Suppressor macrophage treated with lipopolysaccharide for 1 hour (primary cell): ENCODE measurements around the gene RGS7.
"Not testable (repeated sequence)": the region's sequence is repeated elsewhere in the genome, so short reads cannot be mapped to it uniquely, and the experiment has no call there.

Experiments
- DNase-seq, 3 donors: peaks; one replicate each; pipeline ENCODE4 v3.0.0-alpha.2; 2020 to 2022

RGS7 gene

DNA sequence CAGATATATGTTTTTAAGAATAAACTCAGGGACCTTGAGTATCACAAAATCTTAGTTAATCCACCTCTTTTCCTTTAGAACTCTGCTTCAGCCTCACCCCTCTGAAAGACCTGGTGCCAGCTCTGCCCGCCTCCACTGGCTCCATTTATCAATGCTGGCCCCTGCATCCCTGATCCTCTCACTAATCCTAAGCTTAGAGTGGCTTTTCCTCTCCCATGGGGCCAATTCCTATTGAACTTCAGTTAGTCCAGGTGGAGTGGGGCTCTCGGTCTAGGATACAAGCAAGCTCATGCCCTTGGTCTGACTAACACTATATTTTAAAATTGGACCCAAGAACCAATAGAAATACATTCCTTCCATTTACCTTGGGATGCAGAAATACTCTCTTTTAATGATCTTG is 87.0 kb downstream of the RGS7 start:
- no peak for DNase-seq

DNA sequence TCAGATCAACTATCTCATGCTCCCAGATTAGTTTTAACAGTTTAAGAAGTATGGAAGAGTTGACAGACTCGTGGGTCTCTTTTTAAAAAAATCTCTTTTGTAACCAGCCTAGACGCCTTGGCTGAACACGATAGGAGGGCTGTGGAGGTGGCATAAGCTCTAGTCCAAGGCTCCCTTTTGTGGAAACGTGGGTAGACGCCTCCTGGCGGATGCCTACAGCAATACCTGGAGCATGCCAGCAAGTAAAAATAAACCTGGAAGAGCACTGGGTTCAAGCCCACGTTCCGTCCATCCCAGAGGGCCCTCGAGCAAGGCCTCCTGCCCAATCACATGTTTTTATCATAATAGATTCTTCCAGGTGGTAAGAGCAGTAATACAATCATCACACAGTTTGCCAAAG is 87.9 kb downstream of the RGS7 start:
- DNase-seq = no peak

DNA sequence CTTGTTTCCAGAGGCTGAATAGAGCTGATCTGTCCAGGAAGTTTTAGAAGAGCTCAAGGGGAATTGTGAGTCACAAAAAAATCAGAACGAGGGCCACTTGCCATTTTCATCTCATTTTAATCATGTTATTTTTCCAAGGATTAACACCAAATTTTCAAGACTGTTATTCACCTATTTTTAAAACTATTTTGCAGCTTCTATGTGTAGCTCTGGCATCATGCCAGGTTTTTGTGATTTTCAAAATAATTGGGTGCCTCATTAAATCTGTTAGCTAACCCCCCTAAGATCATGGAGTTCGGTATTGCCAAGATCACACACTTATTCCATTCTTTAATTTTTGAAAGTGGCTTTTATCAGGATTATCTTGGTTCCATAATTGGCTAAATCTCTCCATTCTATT is 90.9 kb downstream of the RGS7 start:
- DNase-seq = no peak

DNA sequence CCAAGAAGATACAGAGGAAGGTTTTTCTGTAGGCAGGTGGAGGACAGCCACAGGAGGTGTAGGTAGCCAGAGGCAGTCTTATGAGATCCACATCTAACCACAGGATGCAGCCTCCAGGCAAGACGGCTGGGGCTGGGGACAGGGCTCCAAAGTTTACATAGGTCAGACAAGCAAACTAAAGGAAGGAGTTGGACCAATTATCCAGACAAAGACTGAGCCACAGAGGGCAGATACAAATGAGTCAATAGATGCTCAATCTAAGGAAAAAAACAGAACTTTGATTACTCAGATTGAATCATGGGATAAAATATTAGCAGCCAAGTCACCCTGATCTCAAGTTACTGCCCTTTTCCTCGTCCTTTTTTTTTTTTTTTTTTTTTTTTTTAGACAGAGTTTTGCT is 91.6 kb downstream of the RGS7 start:
- no peak for DNase-seq

DNA sequence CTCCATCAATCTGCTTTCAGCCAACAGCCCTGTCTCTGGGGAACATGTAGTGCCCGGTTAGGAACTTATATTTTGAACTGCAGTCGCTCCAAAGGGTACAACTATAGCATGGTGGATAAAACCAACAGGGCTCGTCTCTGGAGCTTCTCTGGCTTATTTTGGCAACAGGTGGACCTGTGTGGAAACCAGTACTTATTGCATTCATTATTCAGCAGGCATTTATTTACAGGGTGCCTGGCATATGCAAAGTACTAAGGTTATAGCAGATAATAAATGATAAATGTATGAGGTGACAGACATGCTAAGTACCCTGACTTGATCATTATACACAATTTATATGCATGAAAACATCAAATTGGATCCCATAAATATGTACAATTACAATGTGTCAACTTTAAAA is 93.7 kb downstream of the RGS7 start:
- DNase-seq = no peak

DNA sequence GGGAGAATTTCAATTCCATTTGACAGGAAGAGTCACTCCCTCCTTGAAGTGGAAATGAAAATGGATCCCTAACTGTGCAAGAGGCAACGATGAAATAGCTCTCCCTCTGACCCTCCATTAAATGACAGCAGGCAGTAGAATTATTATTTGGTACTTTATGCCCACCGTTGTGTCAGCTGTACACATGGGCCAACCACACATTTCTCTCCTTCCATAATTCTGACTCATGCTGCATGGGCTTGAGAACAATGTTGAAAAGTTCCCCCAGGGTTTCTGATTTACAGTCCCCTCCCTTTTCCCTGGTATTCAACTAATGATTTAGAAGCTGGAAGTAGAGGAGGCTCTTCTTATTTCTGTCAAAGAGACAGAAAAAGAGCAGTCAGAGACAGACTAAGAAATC is 103.5 kb downstream of the RGS7 start:
- DNase-seq = no peak

DNA sequence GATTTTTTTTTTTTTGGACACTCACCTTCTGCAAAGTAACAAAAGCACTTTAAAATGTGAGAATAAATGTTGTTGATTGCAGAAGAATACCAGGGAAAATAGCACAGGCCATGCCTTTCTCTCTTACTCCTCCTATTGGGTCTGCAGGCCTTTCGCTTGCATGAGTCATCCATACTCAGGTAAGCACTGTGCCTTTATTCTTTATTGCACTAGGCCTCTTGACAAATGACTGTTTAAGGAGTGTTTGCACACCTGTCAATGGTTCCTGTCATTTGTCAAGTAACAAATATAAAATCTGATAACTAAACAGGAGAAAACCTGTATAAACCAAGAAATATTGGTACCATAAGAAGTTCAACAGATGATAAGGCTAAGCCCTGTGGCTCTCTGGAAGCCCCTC is 106.5 kb downstream of the RGS7 start:
- no peak for DNase-seq

DNA sequence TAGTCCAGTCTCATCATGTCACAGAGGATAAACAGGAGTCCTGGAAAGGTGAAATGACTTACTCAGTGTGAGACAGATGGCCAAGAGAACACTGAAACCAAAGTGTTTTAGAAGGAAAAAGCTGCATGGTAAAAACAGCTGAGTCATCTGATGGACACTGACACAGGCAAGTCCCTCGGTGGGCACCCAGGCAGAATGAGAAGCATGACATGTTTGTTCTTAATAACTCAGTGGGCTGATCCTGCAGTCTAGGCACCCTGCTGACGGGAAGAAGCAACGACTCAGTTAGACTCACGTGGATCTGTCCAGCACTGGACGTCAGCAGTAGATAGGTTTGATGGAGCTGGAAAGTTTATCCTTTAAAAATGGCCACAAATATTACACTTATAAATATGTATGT is 116.9 kb downstream of the RGS7 start:
- DNase-seq = no peak

DNA sequence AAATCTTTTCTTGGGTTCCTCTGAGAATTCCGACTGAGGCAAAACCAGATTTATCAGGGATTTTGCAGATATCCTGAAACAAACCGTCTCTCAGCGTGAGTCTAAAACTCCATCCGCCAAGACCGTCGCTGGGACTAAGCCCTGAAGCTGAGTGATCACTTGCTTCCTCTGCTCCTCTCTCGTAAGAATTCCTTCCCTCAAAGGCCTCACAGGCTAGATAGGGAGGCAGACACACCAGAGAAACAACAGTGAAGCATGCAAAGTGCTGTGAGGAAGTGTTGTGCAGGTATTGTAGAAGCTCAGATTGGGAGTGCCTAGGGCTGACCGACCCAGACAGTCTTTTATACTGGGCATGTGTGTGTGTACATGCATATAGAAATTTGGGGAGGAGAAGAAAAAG is 119.1 kb downstream of the RGS7 start:
- no peak for DNase-seq

DNA sequence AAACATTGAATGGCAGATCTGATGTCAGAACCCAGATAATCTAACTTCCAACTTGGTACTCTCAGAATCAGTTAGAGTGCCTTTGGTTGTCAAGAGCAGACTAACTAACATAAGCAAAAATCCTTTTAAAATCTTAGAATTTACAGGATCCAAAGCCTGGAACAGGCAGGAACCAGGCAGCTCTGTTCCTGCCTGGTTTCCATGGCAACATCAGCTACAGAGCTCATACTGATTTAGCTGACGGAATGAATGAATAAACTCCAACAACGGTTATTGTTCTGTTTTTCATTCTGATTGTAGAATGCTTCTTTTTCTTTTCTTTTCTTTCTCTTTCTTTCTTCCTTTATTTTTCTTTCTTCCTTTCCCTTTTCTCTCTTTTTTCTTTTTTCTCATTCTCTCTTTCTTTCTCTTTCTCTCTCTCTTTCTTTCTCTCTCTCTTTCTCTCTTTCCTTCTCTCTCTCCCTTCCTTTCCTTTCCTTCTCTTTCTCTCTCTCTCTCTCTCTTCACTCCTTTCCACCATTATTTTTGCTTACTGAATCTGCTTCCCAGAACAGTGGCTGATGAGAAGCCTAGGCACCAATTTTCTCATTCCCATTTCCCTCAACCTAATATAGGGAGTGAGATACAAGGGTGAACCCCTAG is 121.6 kb downstream of the RGS7 start:
- DNase-seq = no peak

DNA sequence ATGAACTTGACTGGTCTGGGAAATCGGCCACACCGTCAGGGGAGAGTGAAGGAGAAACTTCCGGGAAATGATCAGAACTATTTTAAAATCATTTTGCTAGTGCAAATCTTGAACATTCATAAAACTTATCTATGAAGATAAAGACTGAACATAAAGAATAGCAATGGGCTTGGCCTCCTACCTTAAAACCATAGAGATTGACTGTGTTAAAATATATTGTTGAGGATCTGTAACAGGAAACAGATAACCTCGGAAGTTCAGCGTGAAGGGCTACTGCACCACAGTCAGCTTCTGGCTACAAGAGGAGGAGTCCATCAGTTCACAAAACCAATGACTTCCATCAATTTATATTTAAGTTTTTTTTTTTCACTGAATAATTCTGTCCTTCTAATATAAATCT is 127.3 kb downstream of the RGS7 start:
- DNase-seq = no peak

DNA sequence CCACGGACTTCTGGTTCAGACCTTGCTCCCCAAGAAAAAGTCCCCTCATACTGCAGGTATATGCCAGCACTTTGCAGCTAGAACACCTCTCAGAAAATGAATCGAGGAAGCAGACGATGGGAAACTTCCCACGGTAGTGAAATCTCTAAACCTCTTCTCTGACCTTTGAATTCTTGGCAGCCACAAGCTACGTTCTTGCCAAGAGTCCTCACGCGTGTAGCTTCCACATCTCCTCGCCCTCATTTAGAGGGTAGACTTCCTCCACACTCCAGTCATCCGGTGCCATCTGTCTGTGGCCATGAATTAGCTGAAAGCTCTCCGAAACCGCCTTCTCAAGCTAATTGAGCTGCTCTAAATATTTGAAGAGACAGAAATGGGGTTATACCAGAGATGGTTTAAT is 127.8 kb downstream of the RGS7 start:
- no peak for DNase-seq

DNA sequence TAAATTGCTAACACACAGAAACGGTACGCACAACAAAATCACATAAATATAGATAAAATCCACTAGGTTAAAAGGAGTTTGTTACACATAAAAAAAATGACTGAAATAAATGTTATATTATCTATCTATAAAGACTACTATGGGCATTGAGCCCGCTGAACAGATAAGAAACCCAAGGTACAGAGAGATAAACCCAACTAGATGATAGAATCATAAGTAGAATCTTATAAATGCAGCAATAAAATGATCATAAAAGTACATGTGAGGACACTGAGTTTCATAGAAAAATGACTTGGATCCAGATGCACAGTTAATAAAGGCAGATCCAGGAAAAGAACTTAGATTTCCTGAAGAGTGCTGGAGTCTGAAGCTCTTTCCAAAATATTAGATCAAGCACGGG is 128.7 kb downstream of the RGS7 start:
- DNase-seq = no peak

DNA sequence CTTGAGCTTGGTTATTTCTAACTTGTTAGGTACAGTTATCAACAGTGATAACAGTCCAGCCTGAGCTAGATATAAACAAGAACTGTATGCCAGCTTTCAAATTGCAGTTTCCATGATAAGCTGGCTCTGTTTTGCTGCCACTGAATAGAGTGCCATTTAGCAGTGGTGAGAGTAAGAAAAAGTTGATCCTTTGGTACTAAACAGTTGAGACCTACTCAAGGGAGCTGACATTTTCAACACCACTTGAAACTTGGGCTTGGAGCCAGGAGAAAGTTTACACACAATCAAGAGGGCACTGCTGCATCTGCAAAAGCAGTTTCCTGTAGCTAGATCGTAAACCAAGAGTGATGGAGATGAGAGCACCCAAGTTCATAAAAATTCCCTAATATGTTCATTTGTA is 131.3 kb downstream of the RGS7 start:
- no peak for DNase-seq

DNA sequence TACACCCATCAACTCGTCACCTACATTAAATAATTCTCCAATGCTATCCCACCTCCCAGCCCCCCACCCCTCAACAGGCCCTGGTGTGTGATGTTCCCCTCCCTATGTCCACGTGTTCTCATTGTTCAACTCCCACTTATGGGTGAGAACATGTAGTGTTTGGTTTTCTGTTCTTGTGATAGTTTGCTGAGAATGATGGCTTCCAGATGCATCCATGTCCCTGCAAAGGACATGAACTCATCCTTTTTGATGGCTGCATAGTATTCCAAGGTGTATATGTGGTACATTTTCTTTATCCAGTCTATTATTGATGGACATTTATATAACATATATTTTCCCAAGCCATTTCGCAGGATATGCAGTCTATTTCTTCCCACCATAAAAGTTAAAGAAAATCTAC is 132.8 kb downstream of the RGS7 start:
- not testable (repeated sequence) for DNase-seq

DNA sequence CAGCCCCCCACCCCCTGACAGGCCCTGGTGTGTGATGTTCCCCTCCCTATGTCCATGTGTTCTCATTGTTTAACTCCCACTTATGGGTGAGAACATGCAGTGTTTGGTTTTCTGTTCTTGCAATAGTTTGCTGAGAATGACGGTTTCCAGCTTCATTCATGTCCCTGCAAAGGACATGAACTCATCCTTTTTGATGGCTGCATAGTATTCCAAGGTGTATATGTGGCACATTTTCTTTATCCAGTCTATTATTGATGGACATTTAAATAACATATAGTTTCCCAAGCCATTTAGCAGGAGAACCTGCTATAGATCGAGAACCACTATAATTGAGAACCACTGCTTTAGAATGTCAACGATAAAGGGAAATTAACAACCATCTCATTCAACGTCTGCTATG is 134.2 kb downstream of the RGS7 start:
- not testable (repeated sequence) for DNase-seq

DNA sequence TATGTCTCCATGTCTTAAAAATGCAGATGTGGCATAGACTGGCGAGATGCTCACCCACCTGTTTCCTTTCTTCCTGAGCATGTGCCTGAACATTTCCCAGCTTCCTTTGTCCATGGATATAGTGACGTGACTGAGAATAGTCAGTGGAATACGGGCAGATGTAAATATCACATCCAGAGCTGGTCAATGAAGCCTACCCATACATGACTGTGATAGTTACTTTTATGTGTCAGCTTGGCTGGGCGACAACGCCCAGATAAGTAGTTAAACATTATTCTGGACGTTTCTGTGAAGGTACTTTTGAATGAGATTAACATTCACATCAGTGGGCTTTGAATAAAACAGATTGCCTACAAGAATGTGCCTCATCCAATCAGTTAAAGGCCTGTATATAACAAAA is 135.7 kb downstream of the RGS7 start:
- no peak for DNase-seq

DNA sequence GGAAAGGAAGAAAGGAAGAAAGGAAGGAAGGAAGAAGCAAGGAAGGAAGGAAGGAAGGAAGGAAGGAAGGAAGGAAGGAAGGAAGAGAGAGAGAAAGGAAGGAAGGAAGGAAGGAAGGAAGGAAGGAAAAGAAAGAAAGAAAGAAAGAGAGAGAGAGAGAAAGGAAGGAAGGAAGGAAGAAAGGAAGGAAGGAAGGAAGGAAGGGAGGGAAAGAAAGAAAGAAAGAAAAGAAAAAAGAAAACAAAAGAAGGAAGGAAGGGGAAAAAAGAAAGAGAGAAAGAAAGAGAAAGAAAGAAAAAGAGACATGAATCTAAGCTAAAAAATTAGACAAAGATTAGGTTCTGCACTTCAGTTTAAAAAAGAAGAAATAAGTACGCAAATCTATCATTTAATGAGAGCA is 136.1 kb downstream of the RGS7 start:
- not testable (repeated sequence) for DNase-seq

DNA sequence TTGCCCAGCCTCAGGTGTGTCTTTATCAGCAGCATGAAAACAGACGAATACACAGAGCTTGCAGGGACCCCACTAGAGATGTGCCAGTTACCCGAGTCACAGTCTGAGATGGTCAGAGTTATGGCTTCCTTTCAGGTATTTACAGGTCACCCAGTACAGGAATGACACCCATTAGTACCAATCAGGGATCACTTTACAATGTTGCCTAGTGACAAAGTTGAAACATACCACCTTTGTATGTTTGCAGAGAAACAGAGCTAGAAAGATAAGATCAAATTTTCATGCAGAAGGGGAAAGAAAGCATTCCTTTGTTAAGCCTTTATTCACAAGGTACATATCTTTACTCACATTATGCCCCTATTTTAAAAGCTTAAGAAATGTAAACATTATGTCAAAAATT is 137.6 kb downstream of the RGS7 start:
- DNase-seq = no peak

DNA sequence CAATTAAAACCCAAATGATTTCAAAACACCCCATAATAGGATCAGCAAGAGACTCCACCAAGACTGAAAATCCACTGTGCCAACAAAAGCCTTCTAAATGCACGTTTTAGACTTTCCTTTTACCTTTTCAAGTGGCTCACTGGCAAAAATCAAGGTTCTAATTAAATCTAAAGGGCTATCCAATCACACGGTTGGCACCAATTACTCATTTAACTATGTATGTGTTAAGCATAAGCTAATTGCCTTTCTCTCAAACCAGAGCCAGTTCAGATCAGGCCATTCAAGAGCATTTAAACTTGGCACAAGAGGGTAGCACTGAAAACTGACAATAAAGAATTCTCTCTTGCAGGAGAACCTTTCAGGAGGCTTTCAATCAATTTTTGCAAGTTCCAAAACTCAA is 139.5 kb downstream of the RGS7 start:
- DNase-seq = no peak

DNA sequence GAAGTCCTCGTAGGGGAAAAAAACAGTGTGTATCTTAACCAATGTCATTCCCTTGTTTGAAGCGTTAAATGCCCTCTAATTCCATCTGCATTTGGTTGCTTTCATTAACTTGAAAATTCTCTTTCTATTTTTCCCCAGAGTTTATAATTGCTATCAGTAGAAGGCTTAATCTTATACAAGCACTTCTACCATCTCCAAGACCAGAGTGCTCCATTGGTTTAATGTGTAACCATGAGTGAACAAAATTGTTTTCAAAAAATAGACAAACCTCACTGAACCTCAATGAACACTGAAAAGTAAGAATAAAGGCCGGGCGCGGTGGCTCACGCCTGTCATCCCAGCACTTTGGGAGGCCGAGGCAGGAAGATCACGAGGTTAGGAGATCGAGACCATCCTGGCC is 141.3 kb downstream of the RGS7 start:
- no peak for DNase-seq

DNA sequence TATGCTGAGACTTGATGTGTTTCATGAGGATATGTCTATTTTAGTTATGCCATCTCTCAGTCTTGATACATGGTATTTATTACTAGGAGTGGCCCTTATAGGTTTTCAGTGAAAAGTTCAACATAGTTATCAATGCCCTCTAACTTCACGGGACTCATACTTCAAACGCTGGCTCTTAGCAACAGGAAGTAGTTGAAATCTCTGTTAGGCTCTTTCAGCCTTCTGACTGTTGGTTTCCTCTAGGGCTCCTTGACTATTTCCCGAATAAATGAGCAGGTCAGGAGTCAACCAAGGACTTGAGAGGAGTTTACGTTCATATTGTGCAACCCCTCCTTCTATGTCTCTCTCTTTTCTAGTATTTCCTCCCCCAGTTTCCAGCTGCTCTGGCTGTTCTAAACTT is 141.8 kb downstream of the RGS7 start:
- no peak for DNase-seq

DNA sequence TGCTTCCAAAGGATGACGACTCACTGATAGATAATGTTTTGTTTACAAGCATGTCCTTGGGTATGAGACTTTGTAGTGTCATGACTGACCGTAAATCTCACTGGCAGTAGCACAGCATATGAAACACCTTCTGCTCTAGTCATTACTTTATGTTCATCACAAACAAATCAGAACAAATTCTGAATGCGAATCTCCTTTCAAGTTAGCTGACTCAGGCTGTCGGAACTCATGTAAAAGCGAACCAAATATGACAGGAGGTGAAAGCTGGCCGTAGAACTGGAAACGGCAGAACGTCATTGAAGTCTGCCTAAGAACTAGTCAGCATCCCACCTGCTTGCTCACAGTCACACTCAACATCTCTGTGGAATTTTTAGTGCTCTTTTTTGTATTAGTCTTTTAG is 143.9 kb downstream of the RGS7 start:
- no peak for DNase-seq

DNA sequence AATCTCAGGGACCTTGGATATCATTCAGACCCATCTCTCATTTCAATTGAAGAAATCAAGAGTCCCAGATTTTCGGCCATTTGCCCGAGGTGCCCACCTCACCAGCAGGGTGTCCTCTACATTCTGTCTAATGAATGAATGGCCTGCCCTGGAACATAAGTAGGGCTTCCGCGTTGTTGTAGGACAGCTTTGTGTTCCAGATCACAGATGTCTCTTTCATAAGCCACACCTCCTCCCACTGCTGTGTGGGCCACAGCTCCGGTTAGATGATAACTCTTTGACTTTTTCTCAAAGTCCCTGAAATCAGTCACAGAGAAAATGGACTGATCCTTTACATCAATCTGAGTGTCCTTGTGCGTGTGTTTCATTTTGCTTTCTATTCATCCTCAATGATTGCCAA is 144.4 kb downstream of the RGS7 start:
- no peak for DNase-seq

DNA sequence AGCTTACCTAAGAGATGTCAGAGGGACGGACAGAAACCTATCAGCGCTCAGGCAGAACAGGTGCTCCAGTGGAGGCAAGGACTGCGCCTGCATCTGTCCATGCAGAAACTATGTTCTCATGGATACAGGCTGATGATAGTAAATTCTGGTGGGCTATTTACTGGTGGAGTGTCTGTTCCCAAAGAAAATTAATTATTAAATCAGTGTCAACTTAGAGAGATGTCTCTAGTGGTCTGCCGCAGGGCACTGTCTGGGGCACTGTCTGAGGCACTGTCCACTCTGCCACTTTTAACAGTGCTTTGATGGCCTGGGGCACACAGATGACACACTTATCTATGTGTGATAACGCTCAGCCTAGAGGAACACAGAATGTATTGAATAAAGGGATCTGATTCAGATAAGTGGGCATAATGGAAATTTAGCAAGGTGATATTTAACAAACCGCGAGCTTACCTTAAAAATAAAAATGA is 148.1 kb downstream of the RGS7 start:
- DNase-seq = no peak

DNA sequence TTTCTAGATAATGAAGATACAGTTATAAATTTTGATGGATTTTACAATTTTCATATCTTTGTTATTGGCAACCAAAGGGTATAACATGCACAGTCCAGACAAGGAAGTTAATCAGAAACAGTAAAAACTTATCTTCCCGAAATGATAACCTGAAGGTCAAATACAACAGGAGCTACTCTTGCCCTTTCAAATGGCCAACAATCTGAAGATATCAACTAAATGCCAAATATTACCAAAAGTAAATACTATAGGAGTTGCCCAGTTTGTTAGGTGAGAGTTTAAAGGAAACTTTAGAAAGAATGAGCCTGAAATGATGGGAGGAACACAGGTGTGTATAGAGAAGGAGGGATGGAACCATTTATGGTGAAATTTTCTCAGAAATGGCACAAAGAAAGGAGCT is 153.2 kb downstream of the RGS7 start:
- DNase-seq = no peak
